Dermis microvascular lymphatic vessel endothelial cell (primary cell): Measurements from ENCODE around the gene EMC8. TPM values are rescaled to one million over a fixed set of nuclear protein-coding genes. Genes with fewer than 3 reads are reported as not detected.

Experiments
- DNase-seq, 2 donors: peaks; one replicate each; pipeline versions ENCODE4 v3.0.0 to v3.0.0-alpha.2; 2010; ENCODE audit warnings: low read depth in 2 of 2
- total RNA-seq: library from RNA; depleted of rRNA; stranded (reverse); fragments of >200 nt; gene quantifications from 2 replicates; pipeline ENCODE4 v1.2.1, GENCODE V29; 2014

Gene EMC8
- total RNA-seq, 1 donor from 2014 or later = 26.8 TPM

DNA sequence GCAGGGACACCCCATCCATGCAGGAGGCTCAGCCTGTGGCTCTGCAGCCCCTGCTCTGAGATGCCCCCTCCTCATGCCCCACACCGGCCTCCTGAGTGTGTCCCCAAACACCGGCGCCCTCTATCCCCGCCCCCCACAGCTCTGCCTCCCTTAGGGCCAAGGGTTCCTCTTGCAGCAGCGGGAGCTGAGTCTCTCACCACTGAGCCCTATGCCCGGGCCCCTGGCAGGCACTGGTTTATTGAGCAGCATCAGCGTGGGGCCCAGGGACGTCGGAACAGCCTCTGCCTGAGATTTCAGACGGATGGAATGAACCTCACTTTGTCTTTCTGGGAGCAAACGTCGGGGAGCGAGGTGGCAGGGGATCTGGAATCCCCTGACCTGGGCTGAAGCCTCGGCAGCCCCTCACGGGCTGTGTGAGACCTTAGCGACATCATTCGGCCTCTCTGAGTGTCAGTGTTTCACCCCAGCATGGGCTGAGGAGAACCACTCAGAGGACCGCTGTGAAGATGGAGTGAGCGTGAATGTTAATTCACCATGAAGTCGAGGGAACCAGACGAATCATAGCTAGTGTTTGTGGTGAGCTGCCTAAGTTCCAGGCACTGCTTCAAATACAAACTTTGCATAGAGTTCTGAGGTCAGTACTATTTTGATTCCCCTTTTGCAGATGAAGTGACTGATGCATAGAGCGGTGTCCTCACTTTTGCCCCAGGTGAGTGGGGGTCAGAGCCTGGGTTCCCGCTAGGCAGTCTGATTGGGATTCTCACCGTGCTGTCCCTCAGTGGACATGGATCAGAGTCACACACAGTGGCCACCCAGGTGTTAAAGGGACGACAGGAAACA, 43.2 kb downstream of the EMC8 start:
- no peak for DNase-seq

GRCh38 chr16:85754413-85754812, 44.9 kb downstream of the EMC8 start:
- no peak for DNase-seq

GRCh38 chr16:85753976-85754375, 45.4 kb downstream of the EMC8 start:
- DNase-seq = no peak

GRCh38 chr16:85753559-85753958, 45.8 kb downstream of the EMC8 start:
- DNase-seq = no peak

DNA sequence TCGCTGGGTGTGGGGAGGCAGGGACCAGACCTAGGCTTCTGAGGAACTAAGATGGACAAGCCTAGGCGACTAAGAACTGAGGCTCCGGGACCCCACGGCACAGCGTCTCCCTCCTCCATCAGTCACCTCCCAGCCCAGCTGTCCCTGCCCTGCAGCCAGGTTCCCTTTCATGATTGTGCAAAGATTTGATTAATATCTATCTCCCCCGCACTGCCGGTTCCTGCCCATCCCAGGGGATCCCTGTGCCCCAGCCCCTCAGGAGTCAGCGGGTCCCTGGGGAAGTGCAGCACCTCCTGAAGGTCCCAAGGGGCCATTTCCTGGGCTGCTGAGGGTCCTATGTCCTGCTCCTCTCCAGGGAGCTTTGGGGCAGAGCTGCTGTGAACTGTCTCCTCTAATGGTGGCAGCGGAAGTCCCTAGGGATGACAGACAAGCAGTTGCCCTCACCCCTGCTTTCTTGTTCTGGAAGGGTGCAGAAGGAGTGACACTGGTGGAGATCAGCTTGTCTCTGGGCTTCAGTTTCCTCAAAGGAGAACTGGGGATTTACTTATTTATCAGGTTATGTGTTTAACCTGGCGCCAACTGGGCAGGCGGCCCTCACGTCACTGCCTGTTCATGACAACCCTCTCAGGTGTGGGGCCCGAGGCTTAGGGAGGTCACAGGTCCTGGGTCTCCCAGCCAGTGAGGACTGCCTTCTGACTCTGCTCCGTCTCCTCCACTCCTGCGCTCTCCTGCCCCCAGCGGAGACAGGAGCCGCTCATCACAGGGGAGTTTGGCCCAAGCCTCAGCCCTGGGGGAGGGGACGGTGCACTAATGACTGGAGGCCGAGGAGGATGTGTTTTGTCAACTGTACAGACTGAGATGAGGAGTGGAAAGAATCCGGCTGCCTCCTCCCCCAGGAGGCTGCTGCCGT, 46.6 kb downstream of the EMC8 start:
- peak in 1 of 2 donors; percentile 42 for DNase-seq

- DNase-seq = peak in 1 of 2 donors; percentile 74
Observed at GRCh38 chr16:85751698-85752501, 47.4 kb downstream of the EMC8 start.

DNA sequence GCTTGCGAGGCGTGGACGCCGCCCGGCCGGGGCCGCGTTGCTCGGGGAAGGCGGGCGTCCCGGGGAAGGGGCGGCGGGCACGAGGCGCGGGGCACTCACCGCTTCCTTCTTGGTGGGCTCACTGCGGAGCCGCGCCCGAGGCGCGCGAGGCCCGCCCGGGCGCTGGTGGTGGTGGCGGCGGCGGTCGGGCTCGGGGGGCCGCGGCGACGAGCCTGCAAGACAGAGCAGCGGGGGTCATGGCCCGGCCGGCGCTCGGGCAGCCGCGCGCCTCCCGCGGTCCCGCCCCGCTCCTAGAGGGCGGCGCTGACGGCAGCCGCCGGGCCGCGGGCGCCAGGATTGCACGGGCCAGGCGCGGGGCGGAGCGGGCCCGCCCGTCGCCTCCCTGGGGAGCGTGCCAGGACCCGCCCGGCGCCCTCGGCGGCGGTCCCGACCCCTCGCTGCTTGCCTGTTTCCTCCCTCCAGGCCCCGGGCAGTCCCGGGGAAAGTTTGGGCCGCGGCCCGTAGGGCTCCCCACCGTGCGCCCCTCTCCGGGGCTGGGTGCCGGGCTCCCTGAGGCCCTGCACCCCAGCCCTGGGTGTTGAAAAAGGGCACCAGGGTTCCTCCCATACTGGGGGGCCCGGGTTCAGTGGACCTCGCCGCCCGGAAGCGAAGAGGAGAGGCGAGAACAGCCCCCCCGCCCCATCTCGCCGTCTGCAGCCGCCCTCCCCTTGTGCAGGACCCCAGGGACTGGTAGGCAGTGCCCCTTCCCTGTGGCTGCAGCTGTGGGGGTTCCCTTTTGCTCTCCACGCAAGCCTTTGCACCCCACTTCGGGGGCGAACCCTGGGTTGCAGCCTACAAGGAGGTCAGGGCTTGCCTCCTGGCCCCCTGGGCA, 48.3 kb downstream of the EMC8 start, which contains the start of gene C16orf74:
Gene C16orf74, minus strand, starts transcription at position 270 of the 871 bp plus-strand sequence. CDS start 15,879 bp downstream, outside the sequence.
- DNase-seq = peak in 1 of 2 donors; percentile 65

- DNase-seq = peak in 1 of 2 donors; percentile 34
Observed at GRCh38 chr16:85750146-85750826, 49.1 kb downstream of the EMC8 start.

DNA sequence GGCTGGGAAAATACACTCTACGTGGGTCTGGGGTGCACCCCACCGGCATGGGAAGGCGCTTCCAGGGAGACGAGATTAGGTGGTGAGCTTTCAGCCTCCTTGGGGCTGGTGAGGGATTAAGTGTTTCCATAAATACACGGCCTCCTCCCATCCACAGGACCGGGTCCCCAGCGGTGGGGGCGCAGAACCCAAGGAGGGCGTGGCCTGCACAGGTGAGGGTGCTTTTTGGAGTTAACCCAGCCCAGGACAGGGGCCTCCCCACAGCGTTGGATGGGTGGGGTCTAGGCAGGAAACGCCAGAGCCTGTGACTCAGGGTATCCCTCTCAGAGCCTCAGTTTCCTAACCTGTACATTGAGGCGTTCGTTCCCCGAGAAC, 49.6 kb downstream of the EMC8 start:
- no peak for DNase-seq

DNA sequence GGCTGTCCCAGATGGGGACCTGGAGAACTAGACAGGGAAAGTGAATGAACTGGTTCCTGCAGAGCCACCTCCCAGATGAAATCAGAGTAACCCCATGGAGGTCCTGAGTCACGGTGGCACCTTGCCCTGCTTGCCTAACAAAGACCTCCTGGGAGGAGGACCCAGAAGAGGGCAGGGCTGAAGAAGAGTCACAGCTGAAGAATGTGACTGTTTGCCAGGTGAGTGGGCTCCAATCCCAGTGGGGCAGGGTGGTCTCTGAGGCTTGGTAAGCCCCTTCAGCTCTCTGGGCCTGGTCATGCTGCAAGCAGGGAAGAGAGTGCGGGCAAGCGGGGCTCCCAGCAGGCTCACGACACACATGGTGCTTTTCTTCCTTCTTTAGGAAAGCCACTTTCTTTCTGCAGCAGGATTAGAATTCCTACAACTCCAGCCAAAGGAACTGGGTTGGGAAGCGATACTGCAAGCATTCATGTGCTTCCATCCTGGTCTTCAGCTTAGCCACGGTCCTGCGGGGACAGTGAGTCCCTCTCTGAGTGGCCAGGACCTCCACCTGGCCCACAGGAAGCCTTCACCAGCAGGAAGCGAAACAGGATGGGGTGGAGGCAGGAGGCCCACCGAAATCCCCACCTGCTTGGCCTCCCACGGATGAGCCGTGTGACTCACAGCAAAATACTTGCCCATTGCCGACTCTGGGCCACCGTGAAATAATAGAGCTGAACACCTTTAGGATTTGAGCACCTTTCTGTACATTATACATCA, 52.7 kb downstream of the EMC8 start:
- no peak for DNase-seq

- DNase-seq = no peak
Observed at GRCh38 chr16:85738923-85739715, 60.2 kb downstream of the EMC8 start.

GRCh38 chr16:85736921-85737320, 62.4 kb downstream of the EMC8 start:
- no peak for DNase-seq

GRCh38 chr16:85735946-85736345, 63.4 kb downstream of the EMC8 start:
- no peak for DNase-seq

- DNase-seq = no peak
Observed at GRCh38 chr16:85735225-85735635, 64.1 kb downstream of the EMC8 start.

DNA sequence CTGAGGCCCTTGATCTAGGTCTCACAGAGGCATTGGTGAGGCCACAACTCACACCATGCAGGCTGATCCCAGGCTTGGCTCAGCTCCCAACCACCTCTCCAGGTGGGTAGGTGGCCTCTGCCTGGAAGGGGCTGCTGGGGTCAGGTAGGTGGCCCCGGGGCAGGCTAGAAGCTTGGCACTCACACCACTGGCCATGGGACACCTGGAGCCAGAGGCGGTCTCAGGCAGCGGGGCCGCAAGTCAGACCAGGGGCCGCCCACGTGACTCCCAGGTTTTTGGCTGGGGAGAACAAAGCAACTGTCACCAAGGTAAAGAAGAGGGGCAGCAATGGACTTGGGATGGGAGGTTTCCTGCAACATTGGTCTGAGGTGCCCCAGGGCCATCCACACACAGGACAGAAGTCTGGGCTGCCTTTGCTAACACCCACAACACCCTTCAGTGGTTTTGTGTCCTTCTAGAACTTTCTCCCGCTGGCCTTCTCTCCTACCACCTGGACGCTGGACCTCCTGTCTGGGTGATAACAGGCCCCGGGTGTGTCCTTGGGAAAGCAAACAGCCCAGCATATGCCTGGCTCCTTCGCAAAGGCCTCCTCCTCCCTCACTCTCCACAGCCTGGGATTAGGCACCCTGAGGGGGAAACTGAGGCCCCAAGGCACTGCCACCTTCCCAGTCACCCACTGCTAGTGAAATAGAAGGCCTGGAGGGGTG, 64.9 kb downstream of the EMC8 start:
- no peak for DNase-seq

GRCh38 chr16:85733839-85734170, 65.5 kb downstream of the EMC8 start:
- DNase-seq = no peak

- DNase-seq = no peak
Observed at GRCh38 chr16:85733155-85733838, 66.0 kb downstream of the EMC8 start.
